GM19099 (cell line): Measurements from ENCODE around the gene SCRN1.

Source experiments
- POLR2A ChIP-seq: IDR thresholded peaks from 3 replicates; pipeline ENCODE4 v1.6.1; 2011; ENCODE audit warnings: low read depth; ENCODE audit not compliant: insufficient read length; ENCODE audit errors: extremely low read depth

SCRN1 gene

GRCh38 chr7:29956487-29956836 lies 33.1 kb downstream of the SCRN1 start:
- no peak for TF ChIP-seq POLR2A

- TF ChIP-seq POLR2A: no peak
Observed at GRCh38 chr7:29955799-29956486, 33.7 kb downstream of the SCRN1 start.

GRCh38 chr7:29955075-29955792 lies 34.4 kb downstream of the SCRN1 start:
- TF ChIP-seq POLR2A: no peak

GRCh38 chr7:29953726-29954347 lies 35.8 kb downstream of the SCRN1 start:
- no peak for TF ChIP-seq POLR2A

GRCh38 chr7:29951206-29951605 lies 38.4 kb downstream of the SCRN1 start:
- no peak for TF ChIP-seq POLR2A

- TF ChIP-seq POLR2A: no peak
Observed at GRCh38 chr7:29950480-29950879, 39.1 kb downstream of the SCRN1 start.

GRCh38 chr7:29948587-29948986 lies 41.0 kb downstream of the SCRN1 start:
- no peak for TF ChIP-seq POLR2A

GRCh38 chr7:29946428-29947186 lies 43.0 kb downstream of the SCRN1 start:
- TF ChIP-seq POLR2A: no peak

GRCh38 chr7:29945259-29945809 lies 44.3 kb downstream of the SCRN1 start:
- no peak for TF ChIP-seq POLR2A

GRCh38 chr7:29940199-29940598 lies 49.4 kb downstream of the SCRN1 start:
- no peak for TF ChIP-seq POLR2A

- TF ChIP-seq POLR2A: no peak
Observed at GRCh38 chr7:29937132-29937531, 52.5 kb downstream of the SCRN1 start.

- TF ChIP-seq POLR2A: no peak
Observed at GRCh38 chr7:29935111-29935510, 54.5 kb downstream of the SCRN1 start.

GRCh38 chr7:29929018-29929807 lies 60.4 kb downstream of the SCRN1 start:
- no peak for TF ChIP-seq POLR2A

GRCh38 chr7:29926741-29927140 lies 62.9 kb downstream of the SCRN1 start:
- no peak for TF ChIP-seq POLR2A

GRCh38 chr7:29926216-29926615 lies 63.4 kb downstream of the SCRN1 start:
- TF ChIP-seq POLR2A: no peak

- TF ChIP-seq POLR2A: no peak
Observed at GRCh38 chr7:29924684-29925083, 64.9 kb downstream of the SCRN1 start.
